ENCODE measurements around the gene KCNE5.
"Not testable (repeated sequence)": the region's sequence is repeated elsewhere in the genome, so short reads cannot be mapped to it uniquely, and the experiment has no call there.

KCNE5 gene, protein sequence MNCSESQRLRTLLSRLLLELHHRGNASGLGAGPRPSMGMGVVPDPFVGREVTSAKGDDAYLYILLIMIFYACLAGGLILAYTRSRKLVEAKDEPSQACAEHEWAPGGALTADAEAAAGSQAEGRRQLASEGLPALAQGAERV

DNA sequence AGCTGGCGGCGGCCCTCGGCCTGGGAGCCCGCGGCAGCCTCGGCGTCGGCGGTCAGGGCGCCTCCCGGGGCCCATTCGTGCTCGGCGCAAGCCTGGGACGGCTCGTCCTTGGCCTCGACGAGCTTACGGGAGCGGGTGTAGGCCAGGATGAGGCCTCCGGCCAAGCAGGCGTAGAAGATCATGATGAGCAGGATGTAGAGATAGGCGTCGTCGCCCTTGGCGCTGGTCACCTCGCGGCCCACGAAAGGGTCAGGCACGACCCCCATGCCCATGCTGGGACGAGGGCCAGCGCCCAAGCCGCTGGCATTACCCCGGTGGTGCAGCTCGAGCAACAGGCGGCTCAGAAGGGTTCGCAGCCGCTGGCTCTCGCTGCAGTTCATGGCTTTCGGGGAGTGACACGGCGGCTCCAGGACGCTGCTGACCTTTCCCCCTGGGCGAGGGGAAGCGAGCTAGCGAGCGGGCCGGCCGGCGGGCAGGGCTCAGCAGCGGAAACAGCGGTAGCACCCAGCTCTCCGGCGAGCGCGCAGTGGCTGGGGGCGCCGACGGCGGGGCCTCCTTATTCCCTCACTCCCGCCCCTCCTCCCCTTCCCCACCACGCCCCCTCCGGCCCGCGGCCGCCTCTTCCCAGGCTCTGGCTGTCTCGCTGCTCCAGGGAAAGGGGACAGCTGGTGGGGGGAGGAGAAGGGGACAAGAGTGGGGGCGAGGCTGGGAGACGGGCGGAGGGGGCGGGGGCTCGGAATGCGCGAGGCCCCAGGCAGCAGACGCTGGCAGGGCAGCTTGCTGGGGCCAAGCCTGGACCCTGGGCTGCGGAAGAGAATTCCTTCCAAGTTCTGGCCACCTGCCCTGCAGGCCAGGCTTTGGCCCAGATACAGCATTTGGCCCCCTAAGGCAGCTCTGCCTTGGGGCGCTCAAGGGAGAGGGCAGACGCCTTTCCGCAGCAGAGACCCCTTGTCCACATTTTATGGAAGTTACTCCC, at the start of gene KCNE5:
TSS of gene KCNE5 (minus strand) at position 532 of the 976 bp plus-strand sequence. CDS start at position 380, 152 bp downstream.
- no peaks in the 10 kb centered on the region for H3K4me1 ChIP-seq (ENCODE audit: control insufficient read depth in 1 of 2, insufficient read depth in 2 of 2, low read length in 2 of 2)
- no peaks in the 10 kb centered on the region for H3K9me3 ChIP-seq (ENCODE audit: control insufficient read depth in 1 of 2, low read length in 2 of 2)
- H3K27me3 ChIP-seq (ENCODE audit: low read depth, low read length), result no peaks in the 10 kb centered on the region
- H3K36me3 ChIP-seq (ENCODE audit: control insufficient read depth in 1 of 2, insufficient read depth in 2 of 2, low read length in 2 of 2), result no peaks in the 10 kb centered on the region
- peak within 1 kb of the TSS in 1 of 2 donors; percentile 55 for H3K4me3 ChIP-seq (ENCODE audit: low read depth in 1 of 2, low read length in 2 of 2)
- no peak within 1 kb of the TSS for H3K27ac ChIP-seq (ENCODE audit: low read length)

DNA sequence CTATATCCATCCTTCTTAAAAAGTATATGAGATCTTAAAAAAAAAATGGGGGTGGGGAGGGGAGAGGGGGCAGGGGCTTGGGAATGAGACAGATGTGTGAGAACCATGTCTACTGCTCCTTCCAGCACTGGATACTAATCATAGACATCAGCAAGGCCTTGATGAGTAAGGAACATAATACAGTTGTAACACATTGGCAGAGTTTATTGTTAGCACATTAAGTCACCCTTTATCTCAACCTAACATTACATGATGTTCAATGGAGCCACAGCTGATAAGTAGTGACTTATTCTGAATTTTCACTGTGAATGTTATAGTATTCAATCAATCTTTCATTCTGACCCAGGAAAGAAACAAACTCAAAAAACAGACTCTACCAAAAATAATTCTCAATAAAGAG, 47.3 kb upstream of the KCNE5 start:
- Histone ChIP-seq H3K27me3 (ENCODE audit: low read depth, low read length) (no peaks in the 10 kb centered on the region), H3K27ac (ENCODE audit: low read length) (no peak overlapping the region), H3K36me3 (ENCODE audit: control insufficient read depth in 1 of 2, insufficient read depth in 2 of 2, low read length in 2 of 2) (peaks cover 10 to 17% of the 10 kb centered on the region in 2 donors), H3K9me3 (ENCODE audit: control insufficient read depth in 1 of 2, low read length in 2 of 2) (no peaks in the 10 kb centered on the region), H3K4me1 (ENCODE audit: control insufficient read depth in 1 of 2, insufficient read depth in 2 of 2, low read length in 2 of 2) (no peaks in the 10 kb centered on the region), H3K4me3 (ENCODE audit: low read depth in 1 of 2, low read length in 2 of 2) (no peak overlapping the region)

DNA sequence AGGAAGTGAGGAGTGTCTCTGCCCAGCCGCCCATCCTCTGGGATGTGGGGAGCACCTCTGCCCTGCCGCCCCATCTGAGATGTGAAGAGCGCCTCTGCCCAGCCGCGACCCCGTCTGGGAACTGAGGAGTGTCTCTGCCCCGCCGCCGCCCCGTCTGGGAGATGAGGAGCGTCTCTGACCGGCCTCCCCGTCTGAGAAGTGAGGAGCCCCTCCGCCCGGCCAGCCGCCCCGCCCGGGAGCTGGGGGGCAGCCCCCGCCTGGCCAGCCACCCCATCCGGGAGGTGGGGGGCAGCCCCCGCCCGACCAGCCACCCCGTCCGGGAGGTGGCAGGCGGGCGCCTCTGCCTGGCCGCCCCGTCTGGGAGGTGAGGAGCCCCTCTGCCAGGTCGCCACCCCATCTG, 46.2 kb upstream of the KCNE5 start:
- H3K27ac ChIP-seq (ENCODE audit: low read length); H3K27me3 ChIP-seq (ENCODE audit: low read depth, low read length): not testable (repeated sequence)
- peaks cover 13 to 17% of the 10 kb centered on the region in 2 donors for H3K36me3 ChIP-seq (ENCODE audit: control insufficient read depth in 1 of 2, insufficient read depth in 2 of 2, low read length in 2 of 2)

DNA sequence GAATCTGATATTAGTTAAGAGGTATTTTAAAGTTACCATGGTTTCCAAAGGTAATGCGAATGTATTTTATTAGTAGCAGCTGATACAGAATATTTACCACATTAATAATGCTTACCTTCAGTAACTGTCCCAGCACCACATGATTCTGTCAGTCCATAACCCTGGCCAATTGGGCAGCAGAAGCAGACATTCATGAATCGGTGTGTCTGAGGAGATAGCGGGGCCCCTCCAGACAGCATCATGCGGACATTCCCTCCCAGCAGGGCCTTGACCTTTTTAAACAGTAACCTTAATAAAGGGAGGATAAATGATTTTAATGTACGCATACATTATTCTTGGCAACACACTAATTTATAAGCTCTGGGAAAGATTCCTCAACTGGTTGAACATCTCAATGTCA, 43.0 kb upstream of the KCNE5 start:
- Histone ChIP-seq H3K4me1 (ENCODE audit: control insufficient read depth in 1 of 2, insufficient read depth in 2 of 2, low read length in 2 of 2) (no peaks in the 10 kb centered on the region), H3K9me3 (ENCODE audit: control insufficient read depth in 1 of 2, low read length in 2 of 2) (no peaks in the 10 kb centered on the region), H3K4me3 (ENCODE audit: low read depth in 1 of 2, low read length in 2 of 2) (no peak overlapping the region), H3K27me3 (ENCODE audit: low read depth, low read length) (no peaks in the 10 kb centered on the region), H3K27ac (ENCODE audit: low read length) (no peak overlapping the region), H3K36me3 (ENCODE audit: control insufficient read depth in 1 of 2, insufficient read depth in 2 of 2, low read length in 2 of 2) (peaks cover 4 to 20% of the 10 kb centered on the region in 2 donors)

More for the DNA sequence above, 46.2 kb upstream of the KCNE5 start:
- not testable (repeated sequence) for H3K4me3 ChIP-seq (ENCODE audit: low read depth in 1 of 2, low read length in 2 of 2); H3K4me1 ChIP-seq (ENCODE audit: control insufficient read depth in 1 of 2, insufficient read depth in 2 of 2, low read length in 2 of 2); H3K9me3 ChIP-seq (ENCODE audit: control insufficient read depth in 1 of 2, low read length in 2 of 2)

DNA sequence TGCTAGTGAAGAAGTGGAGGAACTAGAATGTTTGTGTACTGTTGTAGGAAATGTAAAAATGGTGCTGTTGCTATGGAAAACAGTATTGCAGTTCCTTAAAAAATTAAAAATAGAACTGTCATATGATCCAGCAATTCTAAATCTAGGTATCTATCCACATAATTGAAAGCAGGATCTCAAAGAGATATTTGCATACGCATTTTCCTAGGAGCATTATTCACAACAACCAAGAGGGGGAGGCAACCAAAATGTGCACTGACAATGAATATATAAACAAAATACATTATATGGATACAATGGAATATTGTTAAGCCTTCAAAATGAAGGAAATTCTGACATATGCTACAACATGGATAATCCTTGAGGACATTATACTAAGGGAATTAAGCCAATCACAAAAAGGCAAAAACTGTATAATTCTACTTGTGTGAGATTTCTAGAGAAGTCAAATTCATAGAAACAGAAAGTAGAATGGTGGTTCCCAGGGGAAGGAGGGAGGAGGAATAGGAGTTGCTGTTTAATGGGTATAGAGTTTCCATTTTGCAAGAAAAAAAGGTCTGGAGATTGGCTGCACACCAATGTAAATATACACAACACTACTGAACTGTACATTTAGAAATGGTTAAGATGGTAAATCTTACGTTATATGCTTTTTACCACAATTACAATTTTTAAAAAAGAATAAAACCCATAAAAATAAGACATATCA, 35.6 kb upstream of the KCNE5 start:
- Histone ChIP-seq H3K4me3 (ENCODE audit: low read depth in 1 of 2, low read length in 2 of 2) (no peak overlapping the region), H3K4me1 (ENCODE audit: control insufficient read depth in 1 of 2, insufficient read depth in 2 of 2, low read length in 2 of 2) (no peaks in the 10 kb centered on the region), H3K9me3 (ENCODE audit: control insufficient read depth in 1 of 2, low read length in 2 of 2) (no peaks in the 10 kb centered on the region), H3K27ac (ENCODE audit: low read length) (no peak overlapping the region), H3K27me3 (ENCODE audit: low read depth, low read length) (no peaks in the 10 kb centered on the region), H3K36me3 (ENCODE audit: control insufficient read depth in 1 of 2, insufficient read depth in 2 of 2, low read length in 2 of 2) (peaks cover 7 to 36% of the 10 kb centered on the region in 2 donors)

DNA sequence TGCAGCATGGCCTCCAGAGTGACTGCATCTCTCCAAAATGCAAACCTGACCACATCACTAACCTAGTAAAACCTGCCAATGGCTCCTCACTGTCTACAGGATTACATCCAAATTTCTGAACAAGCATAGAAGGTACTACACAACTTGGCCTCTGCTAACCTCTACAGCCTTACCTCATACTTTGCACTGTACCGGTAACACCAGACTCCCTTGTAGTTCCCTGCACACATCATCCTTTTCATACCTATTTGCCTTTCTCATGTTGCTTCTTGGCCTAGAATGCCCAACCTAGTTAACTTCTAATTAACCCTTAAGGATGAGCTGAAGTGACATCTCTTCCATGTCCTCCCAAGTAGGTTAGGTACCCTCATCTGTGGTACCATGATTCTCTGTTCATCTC, 33.4 kb upstream of the KCNE5 start:
- no peaks in the 10 kb centered on the region for H3K4me1 ChIP-seq (ENCODE audit: control insufficient read depth in 1 of 2, insufficient read depth in 2 of 2, low read length in 2 of 2)
- no peaks in the 10 kb centered on the region for H3K9me3 ChIP-seq (ENCODE audit: control insufficient read depth in 1 of 2, low read length in 2 of 2)
- no peak overlapping the region for H3K4me3 ChIP-seq (ENCODE audit: low read depth in 1 of 2, low read length in 2 of 2)
- H3K36me3 ChIP-seq (ENCODE audit: control insufficient read depth in 1 of 2, insufficient read depth in 2 of 2, low read length in 2 of 2), result peaks cover 10 to 26% of the 10 kb centered on the region in 2 donors
- no peak overlapping the region for H3K27ac ChIP-seq (ENCODE audit: low read length)
- H3K27me3 ChIP-seq (ENCODE audit: low read depth, low read length), result no peaks in the 10 kb centered on the region

DNA sequence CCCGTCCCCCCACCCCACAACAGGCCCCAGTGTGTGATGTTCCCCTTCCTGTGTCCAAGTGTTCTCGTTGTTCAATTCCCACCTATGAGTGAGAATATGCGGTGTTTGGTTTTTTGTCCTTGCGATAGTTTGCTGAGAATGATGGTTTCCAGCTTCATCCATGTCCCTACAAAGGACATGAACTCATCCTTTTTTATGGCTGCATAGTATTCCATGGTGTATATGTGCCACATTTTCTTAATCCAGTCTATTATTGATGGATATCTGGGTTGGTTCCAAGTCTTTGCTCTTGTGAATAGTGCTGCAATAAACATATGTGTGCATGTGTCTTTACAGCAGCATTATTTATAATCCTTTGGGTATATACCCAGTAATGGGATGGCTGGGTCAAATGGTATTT, 32.4 kb upstream of the KCNE5 start:
- H3K9me3 ChIP-seq (ENCODE audit: control insufficient read depth in 1 of 2, low read length in 2 of 2); H3K4me1 ChIP-seq (ENCODE audit: control insufficient read depth in 1 of 2, insufficient read depth in 2 of 2, low read length in 2 of 2); H3K4me3 ChIP-seq (ENCODE audit: low read depth in 1 of 2, low read length in 2 of 2); H3K27me3 ChIP-seq (ENCODE audit: low read depth, low read length); H3K27ac ChIP-seq (ENCODE audit: low read length): not testable (repeated sequence)
- peaks cover 10 to 16% of the 10 kb centered on the region in 2 donors for H3K36me3 ChIP-seq (ENCODE audit: control insufficient read depth in 1 of 2, insufficient read depth in 2 of 2, low read length in 2 of 2)

DNA sequence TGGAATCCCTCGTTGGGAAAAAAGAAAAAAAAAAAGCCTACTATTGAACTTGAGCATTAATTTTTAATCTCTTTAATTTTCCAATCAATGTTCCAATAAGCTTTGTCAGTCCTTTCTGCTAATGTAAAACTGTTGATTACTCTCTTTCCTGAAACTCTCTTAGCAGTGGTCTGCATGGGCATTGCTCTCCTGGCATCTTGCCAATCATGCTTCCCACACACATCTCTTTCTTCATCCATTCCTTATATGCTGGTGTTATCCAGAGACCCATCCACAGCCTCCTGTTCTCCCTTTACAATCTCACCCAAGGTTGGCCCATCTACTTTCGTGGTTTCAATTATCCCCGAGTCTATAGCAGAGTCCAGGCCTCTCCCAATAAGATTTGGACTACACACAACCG, 31.8 kb upstream of the KCNE5 start:
- Histone ChIP-seq H3K36me3 (ENCODE audit: control insufficient read depth in 1 of 2, insufficient read depth in 2 of 2, low read length in 2 of 2) (peaks cover 10 to 11% of the 10 kb centered on the region in 2 donors), H3K4me3 (ENCODE audit: low read depth in 1 of 2, low read length in 2 of 2) (no peak overlapping the region), H3K4me1 (ENCODE audit: control insufficient read depth in 1 of 2, insufficient read depth in 2 of 2, low read length in 2 of 2) (no peaks in the 10 kb centered on the region), H3K27ac (ENCODE audit: low read length) (no peak overlapping the region), H3K9me3 (ENCODE audit: control insufficient read depth in 1 of 2, low read length in 2 of 2) (no peaks in the 10 kb centered on the region), H3K27me3 (ENCODE audit: low read depth, low read length) (no peaks in the 10 kb centered on the region)

DNA sequence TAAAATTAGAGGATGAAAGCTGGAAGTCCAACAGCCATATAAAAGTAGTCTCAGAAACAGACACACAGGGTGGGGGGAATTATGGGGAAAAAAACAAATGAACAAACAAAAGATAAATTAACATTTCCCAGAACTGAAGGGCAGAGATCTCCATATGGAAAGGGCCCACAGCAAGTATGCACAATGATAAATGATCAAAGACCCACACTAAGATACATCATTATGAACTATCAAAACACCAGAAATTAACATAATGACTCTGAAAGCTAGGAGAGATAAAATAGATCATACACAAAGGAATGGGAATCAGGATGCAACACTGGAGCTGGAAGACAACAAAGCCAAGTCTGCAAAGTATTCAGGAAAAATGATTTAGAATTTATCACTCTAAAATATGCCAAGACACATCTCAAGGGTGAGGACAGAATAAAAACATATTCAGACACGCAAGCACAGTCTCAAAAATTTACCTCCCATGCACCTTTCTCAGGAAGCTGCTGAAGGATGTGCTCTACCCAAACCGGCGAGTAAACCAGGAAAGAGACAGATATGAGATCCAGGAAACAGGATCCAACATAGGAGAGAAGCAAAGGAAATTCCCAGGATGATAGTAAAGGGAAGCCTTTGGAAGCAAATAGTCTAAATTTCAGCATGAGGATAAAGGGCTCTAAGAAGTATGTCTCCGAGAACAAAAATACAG, 30.7 kb upstream of the KCNE5 start:
- Histone ChIP-seq H3K27me3 (ENCODE audit: low read depth, low read length) (no peaks in the 10 kb centered on the region), H3K4me1 (ENCODE audit: control insufficient read depth in 1 of 2, insufficient read depth in 2 of 2, low read length in 2 of 2) (no peaks in the 10 kb centered on the region), H3K4me3 (ENCODE audit: low read depth in 1 of 2, low read length in 2 of 2) (no peak overlapping the region), H3K36me3 (ENCODE audit: control insufficient read depth in 1 of 2, insufficient read depth in 2 of 2, low read length in 2 of 2) (peaks cover 10 to 11% of the 10 kb centered on the region in 2 donors), H3K9me3 (ENCODE audit: control insufficient read depth in 1 of 2, low read length in 2 of 2) (no peaks in the 10 kb centered on the region), H3K27ac (ENCODE audit: low read length) (no peak overlapping the region)

DNA sequence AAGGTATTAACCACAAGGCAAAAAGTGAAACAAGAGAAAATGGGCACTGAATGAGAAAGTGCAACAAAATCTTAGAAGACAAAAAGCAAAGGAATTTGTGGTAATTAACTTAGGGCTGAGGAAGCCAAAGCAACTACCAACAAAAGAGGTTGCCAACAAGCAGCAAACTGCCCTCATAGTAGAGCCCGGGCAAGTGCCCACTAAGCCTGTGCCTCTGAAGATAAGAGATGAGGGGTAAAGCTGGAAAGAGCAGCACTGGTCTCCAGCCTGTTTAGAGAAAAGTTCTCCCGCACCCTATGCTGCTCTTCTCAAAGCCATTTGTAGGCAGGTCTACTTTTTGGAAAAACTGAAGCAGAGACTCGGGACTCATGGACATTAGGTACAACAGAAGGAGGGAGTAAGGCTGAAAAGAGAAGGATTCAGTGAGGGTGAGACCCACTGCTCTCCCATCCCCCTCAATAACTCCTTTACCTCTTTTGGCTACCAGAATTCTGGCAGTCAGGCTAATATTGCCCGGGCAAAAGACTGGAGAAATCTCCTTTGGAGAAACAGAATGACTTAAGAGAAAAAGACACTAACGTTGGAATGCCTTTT, 29.6 kb upstream of the KCNE5 start:
- H3K4me3 ChIP-seq (ENCODE audit: low read depth in 1 of 2, low read length in 2 of 2), result no peak overlapping the region
- no peaks in the 10 kb centered on the region for H3K27me3 ChIP-seq (ENCODE audit: low read depth, low read length)
- H3K36me3 ChIP-seq (ENCODE audit: control insufficient read depth in 1 of 2, insufficient read depth in 2 of 2, low read length in 2 of 2), result peaks cover 10 to 11% of the 10 kb centered on the region in 2 donors
- H3K27ac ChIP-seq (ENCODE audit: low read length), result no peak overlapping the region
- no peaks in the 10 kb centered on the region for H3K9me3 ChIP-seq (ENCODE audit: control insufficient read depth in 1 of 2, low read length in 2 of 2)
- no peaks in the 10 kb centered on the region for H3K4me1 ChIP-seq (ENCODE audit: control insufficient read depth in 1 of 2, insufficient read depth in 2 of 2, low read length in 2 of 2)
